ENCODE measurements around the gene ZNF500. TPM values are rescaled to one million over a fixed set of nuclear protein-coding genes. Genes with fewer than 3 reads are reported as not detected.

ZNF500 gene
- total RNA-seq, 1 experiment from 2014 or later, result 29.2 TPM

DNA sequence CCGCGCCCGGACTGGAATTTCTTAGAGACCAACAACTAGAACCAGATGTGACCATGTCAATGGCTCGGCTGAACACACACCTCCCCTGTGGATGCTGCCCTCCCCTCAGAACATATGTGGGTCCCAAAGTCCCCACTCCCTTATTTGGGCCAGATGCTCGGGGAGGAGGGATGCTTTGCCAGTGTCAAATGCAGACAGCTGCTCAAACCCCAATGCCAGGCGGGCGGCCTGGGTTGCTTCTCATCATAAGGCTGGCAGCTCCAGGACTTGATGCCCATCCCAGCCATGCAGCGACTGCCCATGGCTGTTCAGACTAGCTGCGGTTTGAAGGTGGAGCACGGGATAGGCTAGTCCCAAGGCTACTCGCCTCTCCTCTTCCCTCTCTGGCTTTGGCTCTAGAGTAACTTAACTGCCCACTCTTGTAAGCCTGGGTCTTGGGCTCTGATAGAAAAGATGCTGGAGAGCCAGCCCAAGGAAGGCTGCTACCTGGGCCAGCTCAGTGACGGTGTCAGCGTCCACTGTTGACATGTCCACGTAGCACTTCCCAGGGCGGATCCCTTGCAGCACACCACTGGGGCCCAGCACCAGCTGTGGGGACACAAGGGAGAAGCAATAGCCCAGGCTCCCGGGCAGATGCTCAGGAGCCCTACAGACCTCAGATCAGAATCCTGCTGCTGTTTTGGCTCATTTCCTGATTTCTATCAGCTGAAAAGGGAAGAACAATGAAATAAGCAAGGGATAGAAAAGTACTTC, 46.5 kb upstream of the ZNF500 start:
- Histone ChIP-seq H3K9me3 (ENCODE audit: insufficient read depth, low read depth) (no peaks in the 10 kb centered on the region), H3K79me2 (ENCODE audit: low read depth) (no peaks in the 10 kb centered on the region), H3K36me3 (ENCODE audit: low read depth) (peaks cover 14% of the 10 kb centered on the region; the same call in 1 of the 2 replicates), H3K9me2 (ENCODE audit: insufficient read depth) (no peaks in the 10 kb centered on the region), H3K4me3 (no peak overlapping the region), H3K27ac (no peak overlapping the region), H4K20me1 (ENCODE audit: insufficient read depth) (no peaks in the 10 kb centered on the region; the same call in 1 of the 2 replicates), H2AFZ (no peak overlapping the region), H3F3A (ENCODE audit: insufficient read depth, low read depth) (peaks cover 11% of the 10 kb centered on the region), H3K4me1 (replicated peaks; ENCODE audit: insufficient read depth) (no peaks in the 10 kb centered on the region), H3K27me3 (ENCODE audit: insufficient read depth, low read depth) (no peaks in the 10 kb centered on the region), H3K4me2 (no peak overlapping the region)
- ChIA-PET POLR2A (ENCODE audit: unreplicated experiment) (no interaction called here), CTCF (interaction anchor here (0.7 kb wide), 1 partner anchor 1639 kb away, joined by 4 read pairs; no protein-coding TSS in a partner anchor)
- DNase-seq, result no peak
- no peak for TF ChIP-seq EZH2 (IDR thresholded peaks at IDR 0.05; ENCODE audit: low read depth)
- TF ChIP-seq, protein P1, sequence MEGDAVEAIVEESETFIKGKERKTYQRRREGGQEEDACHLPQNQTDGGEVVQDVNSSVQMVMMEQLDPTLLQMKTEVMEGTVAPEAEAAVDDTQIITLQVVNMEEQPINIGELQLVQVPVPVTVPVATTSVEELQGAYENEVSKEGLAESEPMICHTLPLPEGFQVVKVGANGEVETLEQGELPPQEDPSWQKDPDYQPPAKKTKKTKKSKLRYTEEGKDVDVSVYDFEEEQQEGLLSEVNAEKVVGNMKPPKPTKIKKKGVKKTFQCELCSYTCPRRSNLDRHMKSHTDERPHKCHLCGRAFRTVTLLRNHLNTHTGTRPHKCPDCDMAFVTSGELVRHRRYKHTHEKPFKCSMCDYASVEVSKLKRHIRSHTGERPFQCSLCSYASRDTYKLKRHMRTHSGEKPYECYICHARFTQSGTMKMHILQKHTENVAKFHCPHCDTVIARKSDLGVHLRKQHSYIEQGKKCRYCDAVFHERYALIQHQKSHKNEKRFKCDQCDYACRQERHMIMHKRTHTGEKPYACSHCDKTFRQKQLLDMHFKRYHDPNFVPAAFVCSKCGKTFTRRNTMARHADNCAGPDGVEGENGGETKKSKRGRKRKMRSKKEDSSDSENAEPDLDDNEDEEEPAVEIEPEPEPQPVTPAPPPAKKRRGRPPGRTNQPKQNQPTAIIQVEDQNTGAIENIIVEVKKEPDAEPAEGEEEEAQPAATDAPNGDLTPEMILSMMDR (conservative IDR thresholded peaks at IDR 0.05), result no peak
- BruUV-seq (replicated peaks), result no TSS peak
- intact Hi-C loops (cut with micrococcal nuclease; ENCODE audit: unreplicated experiment), result no loop called here

GRCh38 chr16:4811773-4812172, 44.8 kb upstream of the ZNF500 start:
- Histone ChIP-seq H3K9me2 (ENCODE audit: insufficient read depth) (no peaks in the 10 kb centered on the region), H3F3A (ENCODE audit: insufficient read depth, low read depth) (peaks cover 18% of the 10 kb centered on the region), H3K27ac (no peak overlapping the region), H3K4me1 (replicated peaks; ENCODE audit: insufficient read depth) (no peaks in the 10 kb centered on the region), H4K20me1 (ENCODE audit: insufficient read depth) (no peaks in the 10 kb centered on the region; the same call in 1 of the 2 replicates), H3K4me2 (no peak overlapping the region), H3K9me3 (ENCODE audit: insufficient read depth, low read depth) (no peaks in the 10 kb centered on the region), H3K36me3 (ENCODE audit: low read depth) (peaks cover 14% of the 10 kb centered on the region; the same call in 1 of the 2 replicates), H3K79me2 (ENCODE audit: low read depth) (no peaks in the 10 kb centered on the region), H2AFZ (no peak overlapping the region), H3K27me3 (ENCODE audit: insufficient read depth, low read depth) (no peaks in the 10 kb centered on the region), H3K4me3 (no peak overlapping the region)
- TF ChIP-seq, protein P1 (conservative IDR thresholded peaks at IDR 0.05), result no peak
- TF ChIP-seq EZH2 (IDR thresholded peaks at IDR 0.05; ENCODE audit: low read depth), result no peak
- CTCF ChIA-PET, result no interaction called here
- DNase-seq, result no peak
- POLR2A ChIA-PET (ENCODE audit: unreplicated experiment), result interaction anchor here (0.6 kb wide), 1 partner anchor 146 kb away, joined by 3 read pairs; the partner anchor contains the start of gene SEC14L5
- no TSS peak for BruUV-seq (replicated peaks)
- intact Hi-C loops (cut with micrococcal nuclease; ENCODE audit: unreplicated experiment), result no loop called here

GRCh38 chr16:4811242-4811641, 44.3 kb upstream of the ZNF500 start:
- ChIA-PET CTCF (no interaction called here), POLR2A (ENCODE audit: unreplicated experiment) (no interaction called here)
- Histone ChIP-seq H3F3A (ENCODE audit: insufficient read depth, low read depth) (peaks cover 18% of the 10 kb centered on the region), H3K79me2 (ENCODE audit: low read depth) (no peaks in the 10 kb centered on the region), H3K27me3 (ENCODE audit: insufficient read depth, low read depth) (no peaks in the 10 kb centered on the region), H3K9me2 (ENCODE audit: insufficient read depth) (no peaks in the 10 kb centered on the region), H3K4me3 (no peak overlapping the region), H3K9me3 (ENCODE audit: insufficient read depth, low read depth) (no peaks in the 10 kb centered on the region), H3K4me1 (replicated peaks; ENCODE audit: insufficient read depth) (no peaks in the 10 kb centered on the region), H2AFZ (no peak overlapping the region), H3K36me3 (ENCODE audit: low read depth) (peaks cover 13% of the 10 kb centered on the region; the same call in 1 of the 2 replicates), H3K4me2 (no peak overlapping the region), H4K20me1 (ENCODE audit: insufficient read depth) (no peaks in the 10 kb centered on the region; the same call in 1 of the 2 replicates), H3K27ac (no peak overlapping the region)
- no peak for DNase-seq
- intact Hi-C loops (cut with micrococcal nuclease; ENCODE audit: unreplicated experiment), result no loop called here
- no TSS peak for BruUV-seq (replicated peaks)
- TF ChIP-seq EZH2 (IDR thresholded peaks at IDR 0.05; ENCODE audit: low read depth), result no peak
- TF ChIP-seq, protein P1 (conservative IDR thresholded peaks at IDR 0.05), result no peak
